IPS-18c (cell line): ENCODE data around the gene ROBO1.
"Not testable (repeated sequence)": the region's sequence is repeated elsewhere in the genome, so short reads cannot be mapped to it uniquely, and the experiment has no call there.

ENCODE experiments used
- H3K4me3 ChIP-seq: 2 replicates; pipeline ENCODE4 v1.7.0; 2013; ENCODE audit warnings: low read depth, mild to moderate bottlenecking, low read length, moderate library complexity; ENCODE audit not compliant: insufficient read depth
- H3K9me3 ChIP-seq: one replicate; pipeline ENCODE4 v1.6.1; 2013; ENCODE audit warnings: mild to moderate bottlenecking, low read length, moderate library complexity; ENCODE audit not compliant: control insufficient read depth, insufficient read depth

Gene ROBO1

GRCh38 chr3:78785004-78785403 lies 982.8 kb downstream of the ROBO1 start:
- Histone ChIP-seq H3K9me3 (peaks cover under 1% of the 10 kb centered on the region), H3K4me3 (no peak overlapping the region)

- no peak overlapping the region for H3K4me3 ChIP-seq
- peaks cover 3% of the 10 kb centered on the region for H3K9me3 ChIP-seq
Observed at GRCh38 chr3:78781351-78781750, 986.4 kb downstream of the ROBO1 start.

- no peak overlapping the region for H3K4me3 ChIP-seq
- H3K9me3 ChIP-seq = no peaks in the 10 kb centered on the region
Observed at GRCh38 chr3:78765671-78766485, 1001.9 kb downstream of the ROBO1 start.

DNA sequence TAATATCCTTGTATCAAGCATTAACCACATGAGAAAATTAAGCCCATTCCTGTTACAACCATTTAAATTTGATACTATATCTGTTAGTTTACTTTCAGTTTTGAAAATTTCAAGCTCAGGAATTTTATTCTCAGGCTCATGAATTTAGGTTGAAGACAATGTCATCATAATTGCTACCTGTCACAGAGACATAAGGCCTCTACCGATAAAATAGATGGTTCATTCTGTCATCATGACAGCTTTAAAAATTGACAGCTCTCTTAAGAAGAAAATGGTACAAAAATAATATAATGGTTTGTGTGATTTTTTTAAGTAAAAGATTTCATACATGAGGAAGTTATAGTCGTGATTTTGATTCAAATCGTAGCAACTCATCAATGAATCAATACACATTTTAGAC lies 1003.2 kb downstream of the ROBO1 start:
- H3K4me3 ChIP-seq = no peak overlapping the region
- H3K9me3 ChIP-seq = no peaks in the 10 kb centered on the region

- Histone ChIP-seq H3K4me3 (no peak overlapping the region), H3K9me3 (no peaks in the 10 kb centered on the region)
Observed at GRCh38 chr3:78762121-78762520, 1005.7 kb downstream of the ROBO1 start.

- Histone ChIP-seq H3K4me3 (no peak overlapping the region), H3K9me3 (no peaks in the 10 kb centered on the region)
Observed at GRCh38 chr3:78761126-78761525, 1006.7 kb downstream of the ROBO1 start.

DNA sequence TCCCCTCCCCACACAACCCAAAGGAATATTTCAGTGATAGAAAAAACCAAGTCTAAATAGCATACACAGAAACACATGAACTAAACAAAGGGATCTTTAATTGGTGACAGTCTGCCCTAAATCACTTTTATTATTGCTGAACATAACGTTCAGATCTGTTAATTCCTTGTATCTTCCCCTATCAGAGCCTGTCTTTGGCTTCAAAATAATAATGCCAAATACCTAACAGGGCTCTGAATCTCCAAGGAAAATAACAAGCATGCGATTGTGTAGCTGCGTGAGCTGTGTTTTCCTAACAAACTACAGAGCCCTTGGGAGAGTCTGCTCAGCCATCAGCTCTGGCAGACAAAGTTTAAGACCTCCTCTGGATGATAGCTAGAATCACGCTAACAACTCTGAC lies 1010.1 kb downstream of the ROBO1 start:
- no peaks in the 10 kb centered on the region for H3K9me3 ChIP-seq
- H3K4me3 ChIP-seq = no peak overlapping the region

GRCh38 chr3:78754066-78754743 lies 1013.6 kb downstream of the ROBO1 start:
- Histone ChIP-seq H3K9me3 (no peaks in the 10 kb centered on the region), H3K4me3 (no peak overlapping the region)

- no peaks in the 10 kb centered on the region for H3K9me3 ChIP-seq
- H3K4me3 ChIP-seq = no peak overlapping the region
Observed at GRCh38 chr3:78751266-78751665, 1016.5 kb downstream of the ROBO1 start.

GRCh38 chr3:78750291-78750690 lies 1017.5 kb downstream of the ROBO1 start:
- not testable (repeated sequence) for H3K9me3 ChIP-seq

GRCh38 chr3:78749056-78749455 lies 1018.7 kb downstream of the ROBO1 start:
- Histone ChIP-seq H3K4me3 (no peak overlapping the region), H3K9me3 (no peaks in the 10 kb centered on the region)

More at GRCh38 chr3:78750291-78750690, 1017.5 kb downstream of the ROBO1 start:
- not testable (repeated sequence) for H3K4me3 ChIP-seq

GRCh38 chr3:78745847-78746246 lies 1022.0 kb downstream of the ROBO1 start:
- Histone ChIP-seq H3K4me3 (no peak overlapping the region), H3K9me3 (no peaks in the 10 kb centered on the region)

GRCh38 chr3:78742491-78742890 lies 1025.3 kb downstream of the ROBO1 start:
- Histone ChIP-seq H3K9me3 (no peaks in the 10 kb centered on the region), H3K4me3 (no peak overlapping the region)

- H3K9me3 ChIP-seq = no peaks in the 10 kb centered on the region
- no peak overlapping the region for H3K4me3 ChIP-seq
Observed at GRCh38 chr3:78742041-78742440, 1025.8 kb downstream of the ROBO1 start.

- Histone ChIP-seq H3K9me3 (no peaks in the 10 kb centered on the region), H3K4me3 (no peak overlapping the region)
Observed at GRCh38 chr3:78741066-78741645, 1026.6 kb downstream of the ROBO1 start.

GRCh38 chr3:78738833-78739232 lies 1029.0 kb downstream of the ROBO1 start:
- no peaks in the 10 kb centered on the region for H3K9me3 ChIP-seq

DNA sequence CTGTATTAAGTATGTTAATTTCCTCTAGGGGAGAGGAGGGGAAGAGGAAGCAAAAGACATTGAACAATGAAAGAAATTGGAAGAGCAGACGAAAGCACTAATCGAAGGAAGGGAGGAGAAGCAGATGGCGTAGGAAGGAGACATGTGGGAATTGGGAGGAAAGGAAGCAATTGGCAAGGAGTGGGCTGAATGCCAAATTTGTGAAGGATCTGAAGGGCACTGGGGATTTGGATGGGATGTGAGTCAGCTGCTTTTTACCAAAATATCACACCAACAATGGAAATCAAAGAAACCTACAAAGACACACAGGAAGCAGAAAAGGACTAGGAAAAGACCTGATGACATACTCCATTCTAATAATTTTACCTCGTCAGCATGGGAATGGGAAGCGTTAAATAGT lies 1029.8 kb downstream of the ROBO1 start:
- H3K4me3 ChIP-seq = no peak overlapping the region

More at GRCh38 chr3:78738833-78739232, 1029.0 kb downstream of the ROBO1 start:
- H3K4me3 ChIP-seq = no peak overlapping the region

GRCh38 chr3:78736863-78737262 lies 1030.9 kb downstream of the ROBO1 start:
- Histone ChIP-seq H3K4me3 (no peak overlapping the region), H3K9me3 (no peaks in the 10 kb centered on the region)

More for the DNA sequence above, 1029.8 kb downstream of the ROBO1 start:
- H3K9me3 ChIP-seq = no peaks in the 10 kb centered on the region
